22Rv1 (cell line): Measurements from ENCODE around the gene SIMC1.

Experiments used
- ZFX ChIP-seq: fragments of 450-650 bp; IDR thresholded peaks from 2 replicates; pipeline ENCODE4 v1.6.1; 2017; ENCODE audit warnings: antibody characterized with exemption, borderline replicate concordance
- TF ChIP-seq, protein P1 (sequence below): fragments of 450-650 bp; IDR thresholded peaks from 2 replicates; pipeline ENCODE4 v1.5.1; 2017; ENCODE audit warnings: mild to moderate bottlenecking

DNA sequence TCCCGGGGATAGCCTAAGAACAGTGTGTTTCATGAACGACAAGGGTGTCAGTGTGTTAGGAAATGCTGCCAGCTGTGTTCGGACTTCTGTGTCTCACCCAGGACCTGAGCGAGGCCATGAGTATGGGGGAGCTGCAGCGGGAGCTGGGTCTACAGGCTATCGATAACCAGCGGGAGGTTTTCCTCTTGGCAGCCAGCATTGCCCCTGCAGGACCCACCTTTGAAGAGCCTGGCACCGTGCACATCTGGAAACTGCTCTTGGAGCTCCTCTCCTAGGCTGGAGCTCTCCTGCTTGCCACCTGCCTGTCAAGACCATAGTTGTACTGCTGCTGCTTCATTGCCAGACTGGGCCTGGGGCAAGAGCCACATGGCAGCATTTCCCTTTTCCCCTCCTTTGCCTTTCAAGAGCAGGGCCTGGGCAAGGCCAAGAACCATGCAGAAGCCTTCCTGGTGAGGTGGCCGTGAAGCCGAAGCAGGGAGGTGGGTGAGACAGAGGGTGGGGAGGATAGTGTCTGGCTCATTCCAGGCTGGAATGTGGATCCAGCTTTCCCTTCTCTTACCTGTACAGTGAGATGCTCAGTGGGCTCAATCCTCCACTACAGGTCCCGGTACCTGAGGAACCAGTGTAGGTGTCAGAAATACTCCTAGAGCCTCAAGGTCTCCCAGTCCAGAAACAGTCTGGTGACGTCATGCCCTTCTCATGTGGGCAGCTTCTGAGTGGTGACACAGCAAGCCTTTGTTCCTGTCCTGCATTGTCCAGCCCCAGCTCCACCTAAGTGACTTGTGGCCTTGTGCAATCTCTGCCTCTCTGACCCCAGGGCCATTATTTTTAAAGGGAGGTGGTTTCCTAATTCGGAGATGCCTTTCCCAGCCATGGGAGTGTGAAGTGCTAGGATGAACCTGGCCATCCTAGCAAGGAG, 133.7 kb downstream of the SIMC1 start:
- TF ChIP-seq, protein P1, sequence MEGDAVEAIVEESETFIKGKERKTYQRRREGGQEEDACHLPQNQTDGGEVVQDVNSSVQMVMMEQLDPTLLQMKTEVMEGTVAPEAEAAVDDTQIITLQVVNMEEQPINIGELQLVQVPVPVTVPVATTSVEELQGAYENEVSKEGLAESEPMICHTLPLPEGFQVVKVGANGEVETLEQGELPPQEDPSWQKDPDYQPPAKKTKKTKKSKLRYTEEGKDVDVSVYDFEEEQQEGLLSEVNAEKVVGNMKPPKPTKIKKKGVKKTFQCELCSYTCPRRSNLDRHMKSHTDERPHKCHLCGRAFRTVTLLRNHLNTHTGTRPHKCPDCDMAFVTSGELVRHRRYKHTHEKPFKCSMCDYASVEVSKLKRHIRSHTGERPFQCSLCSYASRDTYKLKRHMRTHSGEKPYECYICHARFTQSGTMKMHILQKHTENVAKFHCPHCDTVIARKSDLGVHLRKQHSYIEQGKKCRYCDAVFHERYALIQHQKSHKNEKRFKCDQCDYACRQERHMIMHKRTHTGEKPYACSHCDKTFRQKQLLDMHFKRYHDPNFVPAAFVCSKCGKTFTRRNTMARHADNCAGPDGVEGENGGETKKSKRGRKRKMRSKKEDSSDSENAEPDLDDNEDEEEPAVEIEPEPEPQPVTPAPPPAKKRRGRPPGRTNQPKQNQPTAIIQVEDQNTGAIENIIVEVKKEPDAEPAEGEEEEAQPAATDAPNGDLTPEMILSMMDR, result no peak
- TF ChIP-seq ZFX, result no peak
